HepG2 (cell line): Measurements from ENCODE around the gene CXCR4. TPM values are rescaled to one million over a fixed set of nuclear protein-coding genes. Genes with fewer than 3 reads are reported as not detected.

Experiments used
- ATAC-seq: fragments of 200-7000 bp; cut with Tn5 transposase; 3 replicates; pipeline ENCODE4 v1.9.1; 2020; ENCODE audit warnings: mild to moderate bottlenecking, moderate library complexity
- BruUV-seq: library from RNA; stranded (reverse); fragments of 400-500 nt; replicated peaks from 2 replicates; lab custom pipeline; 2021; lab: Mats Ljungman, UMichigan
- CTCF ChIA-PET: fragments of 300-600 bp; formaldehyde crosslinking; extraction: SDS; loops from one replicate; lab custom pipeline; 2021; ENCODE audit warnings: low total read pairs, inconsistent platforms, low intra/inter-chr PET ratio; lab: Yijun Ruan, JAX
- POLR2A ChIA-PET: fragments of 350-600 bp; sonication (Branson Sonifier 250); formaldehyde crosslinking; loops from one replicate; lab custom pipeline; 2020; ENCODE audit warnings: antibody characterized with exemption, inconsistent platforms; lab: Yijun Ruan, JAX
- DNase-seq: peaks from one replicate; pipeline ENCODE4 v3.0.0-alpha.2; 2015; ENCODE audit warnings: low spot score
- FAIRE-seq: peaks from 3 replicates; lab custom pipeline; 2011; peaks lifted over from hg19 to GRCh38; lab: Jason Lieb, UNC
- H2AFZ ChIP-seq: one replicate; pipeline ENCODE4 v1.6.1; 2011; ENCODE audit warnings: low read length, inconsistent platforms
- H3K27ac ChIP-seq: fragments of 300-600 bp; 3 replicates; pipeline ENCODE4 v1.8.0; 2011; ENCODE audit warnings: mixed run types, mild to moderate bottlenecking, mixed read lengths, low read length, inconsistent platforms; ENCODE audit not compliant: insufficient read depth; ENCODE audit errors: extremely low read length
- H3K27me3 ChIP-seq, 2 experiments: fragments of 200-600 bp in 1 of 2; 2 replicates in 1 of 2; 3 replicates in 1 of 2; pipeline versions ENCODE4 v1.6.0 to v1.8.0; 2011; ENCODE audit warnings: low read length in 2 of 2, mild to moderate bottlenecking in 2 of 2, moderate library complexity in 2 of 2, inconsistent platforms in 1 of 2; ENCODE audit not compliant: insufficient read depth in 2 of 2, control insufficient read depth in 1 of 2
- H3K36me3 ChIP-seq, 2 experiments: fragments of 200-600 bp in 1 of 2; replicated peaks in 1 of 2; 2 replicates in 1 of 2; 3 replicates in 1 of 2; pipeline versions ENCODE4 v1.5.1 to v1.8.0; 2011; ENCODE audit warnings: low read length in 2 of 2, inconsistent platforms in 1 of 2; ENCODE audit not compliant: insufficient read depth in 2 of 2, control insufficient read depth in 1 of 2
- H3K4me1 ChIP-seq: 2 replicates; pipeline ENCODE4 v1.5.1; 2012; ENCODE audit warnings: low read length, inconsistent platforms; ENCODE audit not compliant: insufficient read depth
- H3K4me2 ChIP-seq: 2 replicates; pipeline ENCODE4 v1.6.0; 2011; ENCODE audit warnings: low read depth, low read length, inconsistent platforms
- H3K4me3 ChIP-seq, 3 experiments: fragments of 200-600 bp in 1 of 3; sonication (generic), shearing (Covaris generic) in 1 of 3; replicated peaks in 1 of 3; 2 replicates each; pipeline ENCODE4 v1.5.1; 2011 to 2016; ENCODE audit warnings: low read length in 3 of 3, inconsistent platforms in 2 of 3, low read depth in 2 of 3, mild to moderate bottlenecking in 2 of 3, control low read depth in 1 of 3, mixed read lengths in 1 of 3; ENCODE audit not compliant: insufficient read depth in 1 of 3
- H3K79me2 ChIP-seq: one replicate; pipeline ENCODE4 v1.6.1; 2011; ENCODE audit warnings: low read length, inconsistent platforms; ENCODE audit not compliant: insufficient read depth
- H3K9ac ChIP-seq: 2 replicates; pipeline ENCODE4 v1.6.0; 2011; ENCODE audit warnings: mild to moderate bottlenecking, low read depth, low read length, inconsistent platforms; ENCODE audit not compliant: insufficient read depth
- H3K9me3 ChIP-seq: 2 replicates; pipeline ENCODE4 v1.5.1; 2012; ENCODE audit warnings: mild to moderate bottlenecking, low read length
- H4K20me1 ChIP-seq: 2 replicates; pipeline ENCODE4 v1.6.0; 2011; ENCODE audit warnings: inconsistent platforms, mild to moderate bottlenecking, low read length, moderate library complexity; ENCODE audit not compliant: insufficient read depth
- KDM6A ChIP-seq: IDR thresholded peaks from 2 replicates; pipeline ENCODE4 v1.6.1; 2016; ENCODE audit warnings: low read depth
- MAF1 ChIP-seq: sonication (generic); formaldehyde crosslinking; IDR thresholded peaks from 2 replicates; pipeline ENCODE4 v1.5.0; 2020; ENCODE audit warnings: missing genetic modification reagents, borderline replicate concordance
- MLX ChIP-seq: IDR thresholded peaks from 2 replicates; pipeline ENCODE4 v1.6.1; 2016
- MYPOP ChIP-seq: sonication (generic); formaldehyde crosslinking; IDR thresholded peaks from 2 replicates; pipeline ENCODE4 v1.8.1; 2023; ENCODE audit warnings: mild to moderate bottlenecking, moderate library complexity, missing genetic modification reagents
- PHF8 ChIP-seq: sonication (generic); formaldehyde crosslinking; IDR thresholded peaks from 2 replicates; pipeline ENCODE4 v1.5.0; 2020; ENCODE audit warnings: missing genetic modification reagents
- SCMH1 ChIP-seq: sonication (generic); formaldehyde crosslinking; IDR thresholded peaks from 2 replicates; pipeline ENCODE4 v1.9.0; 2021; ENCODE audit warnings: missing genetic modification reagents, mild to moderate bottlenecking, borderline replicate concordance
- THRA ChIP-seq: sonication (generic); formaldehyde crosslinking; IDR thresholded peaks from 2 replicates; pipeline ENCODE4 v1.4.0; 2020; ENCODE audit warnings: missing genetic modification reagents, borderline replicate concordance
- ZNF207 ChIP-seq: fragments of 450-650 bp; IDR thresholded peaks from 2 replicates; pipeline ENCODE4 v1.6.1; 2016; ENCODE audit warnings: antibody characterized with exemption, borderline replicate concordance
- ZNF337 ChIP-seq: sonication (generic); formaldehyde crosslinking; IDR thresholded peaks from 2 replicates; pipeline ENCODE4 v1.5.1; 2020; ENCODE audit warnings: missing genetic modification reagents, low read depth, mild to moderate bottlenecking, borderline replicate concordance
- ZNF546 ChIP-seq: sonication (generic); formaldehyde crosslinking; conservative IDR thresholded peaks from 2 replicates; pipeline ENCODE4 v1.8.1; 2023; ENCODE audit warnings: mild to moderate bottlenecking, missing genetic modification reagents
- ZNF572 ChIP-seq: sonication (generic); formaldehyde crosslinking; IDR thresholded peaks from 2 replicates; pipeline ENCODE4 v1.5.1; 2020; ENCODE audit warnings: mild to moderate bottlenecking, missing genetic modification reagents
- WGBS: methylation state at CpG from one replicate; pipeline ENCODE4 v1.1.6; 2017; ENCODE audit warnings: low lambda C conversion rate; 5-methylcytosine and 5-hydroxymethylcytosine counted together
- in situ Hi-C: cut with HindIII; loops from 2 replicates; pipeline ENCODE4 v1.10.0; 2017; ENCODE audit warnings: low pct_unique_long_range_greater_than_20kb; ENCODE audit not compliant: extremely low pct_ligation_motif_present
- intact Hi-C: fragments of 100-400 bp; cut with micrococcal nuclease; formaldehyde crosslinking; loops from one replicate; pipeline ENCODE4 v1.10.0; 2022; ENCODE audit not compliant: unreplicated experiment
- polyA plus RNA-seq, 8 experiments: library from polyadenylated mRNA; depleted of rRNA in 3 of 8; stranded (reverse) in 7 of 8; unstranded in 1 of 8; fragments of >200 nt; fragmentation: Illumina TruSeq in 4 of 8; extraction: Trizol in 4 of 8; gene quantifications; 2 replicates each; pipeline versions ENCODE4 v1.2.1 to v1.2.3, GENCODE V29; 2011 to 2016; ENCODE audit warnings: low read depth in 4 of 8, missing spikeins in 1 of 8, mixed read lengths in 1 of 8; ENCODE audit not compliant: insufficient read depth in 1 of 8
- total RNA-seq, 5 experiments: library from RNA; depleted of rRNA; stranded (reverse); fragments of >200 nt; fragmentation: Illumina TruSeq; extraction: Trizol; gene quantifications; 2 replicates each; pipeline ENCODE4 v1.2.3, GENCODE V29; 2016; ENCODE audit warnings: low read depth in 1 of 5

Gene CXCR4
- total and polyA plus RNA-seq, 2 of the 13 experiments (the other 11 are each of a cell fraction or from before 2014, with no cell fraction given): 0.34 to 0.55 TPM

GRCh38 chr2:136067897-136068580, 49.9 kb downstream of the CXCR4 start (continued):
- TF ChIP-seq SCMH1 (CRISPR knock-in tag) (no peak), MAF1 (CRISPR knock-in tag) (no peak), KDM6A (CRISPR knock-in tag) (no peak), ZNF207 (no peak), ZNF572 (CRISPR knock-in tag) (no peak), PHF8 (CRISPR knock-in tag) (no peak)

GRCh38 chr2:136067459-136067858, 50.5 kb downstream of the CXCR4 start:
- H4K20me1 ChIP-seq: no peaks in the 10 kb centered on the region
- H3K27me3 ChIP-seq: 0 out of 5 replicates have a peak, but pooled peaks cover 0 to 7% of the 10 kb centered on the region in 2 experiments
- CTCF ChIA-PET: no interaction called here
- H3K9me3 ChIP-seq: no peaks in the 10 kb centered on the region
- intact Hi-C loops (no loop called here), in situ Hi-C loops (no loop called here)
- no peak overlapping the region for H3K9ac ChIP-seq
- no peak overlapping the region for H3K27ac ChIP-seq
- no peaks in the 10 kb centered on the region for H3K4me1 ChIP-seq
- no peak overlapping the region for H3K4me3 ChIP-seq
- DNase-seq: no peak
- no peaks in the 10 kb centered on the region for H3K79me2 ChIP-seq
- 51% methylated on average over 10 of the region's 10 CpGs for WGBS
- no peak overlapping the region for H3K4me2 ChIP-seq
- H2AFZ ChIP-seq: no peak overlapping the region
- POLR2A ChIA-PET: no interaction called here
- no TSS peak for BruUV-seq
- FAIRE-seq: no peak
- no peak for ATAC-seq
- TF ChIP-seq ZNF337 (CRISPR knock-in tag) (no peak), MLX (CRISPR knock-in tag) (no peak), THRA (no peak), ZNF546 (CRISPR knock-in tag) (no peak), MYPOP (CRISPR knock-in tag) (no peak)
- H3K36me3 ChIP-seq: no peaks in the 10 kb centered on the region
